GM19025 (cell line): ENCODE measurements around the gene TTBK2.

Experiments used
- ATAC-seq: cut with Tn5 transposase; IDR thresholded peaks from one replicate; pipeline ENCODE4 v1.9.1; 2021; ENCODE audit warnings: mild to moderate bottlenecking, low read depth, moderate library complexity; ENCODE audit not compliant: unreplicated experiment

The TTBK2 gene

DNA sequence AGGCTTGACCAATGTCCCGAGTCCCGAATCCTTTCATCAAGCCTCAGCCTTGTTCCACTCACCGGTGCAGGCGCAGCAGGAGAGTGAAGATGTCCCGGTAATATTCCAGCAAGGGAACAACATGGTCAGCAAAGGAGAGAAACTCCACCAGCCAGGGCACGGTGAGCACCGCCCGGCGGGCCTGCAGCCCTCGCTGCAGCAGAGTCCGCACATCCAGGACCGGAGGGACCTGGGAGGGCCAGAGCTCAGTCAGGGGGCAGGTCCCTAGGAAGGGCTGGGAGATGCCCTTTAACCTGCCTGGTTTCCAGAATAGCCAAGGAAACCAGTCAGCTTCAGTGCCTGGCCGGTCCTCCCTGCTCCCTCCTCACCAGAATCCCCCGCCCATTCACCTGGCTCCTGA, 190.0 kb downstream of the TTBK2 start:
- no peak for ATAC-seq

DNA sequence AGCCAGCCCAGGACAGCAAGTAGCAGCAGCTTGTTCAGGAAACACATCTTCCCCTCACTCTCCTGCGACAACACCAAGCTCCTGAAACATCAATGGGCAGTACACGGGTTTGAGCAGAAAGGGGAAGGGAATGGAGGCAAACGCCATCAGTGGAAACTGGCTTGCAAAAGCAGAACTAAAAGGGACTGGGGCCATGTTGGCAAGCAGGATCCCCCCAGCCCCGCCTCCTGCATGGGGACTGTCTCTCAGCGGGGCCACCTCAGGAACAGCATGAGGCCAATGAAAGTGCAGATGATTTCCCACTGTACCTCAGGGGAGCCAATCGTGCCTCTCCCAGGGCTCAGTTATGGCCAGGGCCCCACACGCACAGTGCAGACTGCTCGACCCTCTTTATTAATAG, 190.4 kb downstream of the TTBK2 start:
- ATAC-seq: no peak

DNA sequence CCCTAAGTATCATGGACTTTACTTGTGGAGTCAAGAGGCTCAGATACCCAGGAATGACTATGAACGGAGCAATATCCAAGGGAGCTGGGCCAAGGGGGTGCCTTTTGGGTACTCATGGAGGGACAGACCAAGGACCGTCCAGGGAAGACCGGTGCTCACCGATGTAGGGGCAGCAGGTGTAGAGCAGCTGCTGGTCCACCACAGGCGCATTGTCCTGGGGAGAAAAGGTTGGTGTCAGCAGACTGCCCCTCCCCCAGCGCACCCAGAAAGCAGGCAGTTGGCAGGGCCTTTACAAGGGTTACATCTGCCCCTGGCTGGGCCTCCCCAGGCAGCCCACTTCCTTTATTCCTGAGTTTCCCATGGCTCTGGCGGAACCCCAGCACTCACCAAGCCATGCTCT, 191.2 kb downstream of the TTBK2 start:
- no peak for ATAC-seq

DNA sequence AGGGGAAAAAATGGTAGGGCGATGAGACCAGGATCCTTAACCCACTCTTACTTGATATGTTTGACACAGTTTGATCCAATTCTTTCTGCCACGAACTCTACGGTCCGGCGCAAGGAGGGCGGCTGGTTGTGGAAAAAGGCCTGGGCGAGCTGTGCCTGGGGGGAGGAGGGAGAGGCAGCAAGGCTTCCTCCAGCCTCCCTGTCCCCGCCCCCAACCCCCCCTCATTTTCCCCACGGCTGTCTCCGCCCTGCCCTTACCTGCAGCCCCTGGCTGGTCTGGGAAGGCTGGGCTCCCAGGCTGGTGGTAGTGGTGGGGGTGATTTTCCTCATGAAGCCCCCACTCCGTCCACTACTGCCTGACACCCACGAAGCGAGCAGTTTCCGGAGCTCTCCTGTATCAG, 191.6 kb downstream of the TTBK2 start:
- no peak for ATAC-seq

DNA sequence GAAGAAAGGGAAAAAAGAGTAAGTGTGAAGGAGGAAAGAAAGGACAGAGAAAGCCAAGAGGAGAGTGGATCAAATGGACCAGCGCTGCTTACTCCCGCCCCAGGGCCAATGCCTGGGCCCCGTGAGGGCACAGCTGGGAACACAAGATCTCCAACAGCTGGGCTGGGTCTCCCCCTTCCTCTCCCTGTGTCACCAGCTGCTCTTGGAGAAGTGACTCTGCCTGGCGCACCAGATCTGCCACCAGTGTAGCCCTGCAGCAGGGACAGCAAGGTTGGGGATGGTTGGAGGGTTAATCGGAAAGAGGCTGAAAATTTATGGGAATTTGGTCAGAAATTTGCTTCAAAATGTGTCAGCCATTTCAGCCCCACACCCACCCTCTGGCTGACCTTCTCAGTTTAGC, 192.0 kb downstream of the TTBK2 start:
- no peak for ATAC-seq

DNA sequence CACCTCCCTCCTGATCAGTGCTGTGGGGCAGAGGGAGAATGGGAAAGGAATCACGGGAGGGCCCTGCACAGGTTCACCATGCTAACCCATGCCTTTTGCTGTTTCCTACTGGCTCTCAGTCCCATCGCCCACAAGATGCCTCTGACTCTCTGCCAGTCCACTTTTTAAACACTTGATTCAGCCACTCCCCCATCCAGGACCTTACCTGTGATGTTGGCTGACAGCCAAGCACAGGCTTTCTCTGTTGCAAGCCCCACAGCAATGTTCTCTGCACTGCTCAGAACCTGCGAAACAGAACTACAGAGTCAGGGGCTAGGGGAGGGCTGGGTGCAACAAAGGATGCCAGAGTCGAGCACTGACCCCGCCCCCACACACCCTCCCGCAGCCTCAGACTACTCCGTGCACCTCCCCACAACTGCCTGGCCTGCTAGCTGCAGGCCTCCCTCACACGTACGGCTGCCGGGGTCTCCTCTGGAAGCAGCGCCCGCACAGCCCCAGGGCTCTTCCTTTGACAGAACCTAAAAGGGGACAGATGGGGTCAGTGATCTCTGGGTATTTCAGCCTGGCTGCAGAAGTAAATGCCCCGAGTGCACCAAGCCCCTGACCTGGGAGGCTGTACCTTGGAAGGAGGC, 192.7 kb downstream of the TTBK2 start:
- ATAC-seq: no peak

DNA sequence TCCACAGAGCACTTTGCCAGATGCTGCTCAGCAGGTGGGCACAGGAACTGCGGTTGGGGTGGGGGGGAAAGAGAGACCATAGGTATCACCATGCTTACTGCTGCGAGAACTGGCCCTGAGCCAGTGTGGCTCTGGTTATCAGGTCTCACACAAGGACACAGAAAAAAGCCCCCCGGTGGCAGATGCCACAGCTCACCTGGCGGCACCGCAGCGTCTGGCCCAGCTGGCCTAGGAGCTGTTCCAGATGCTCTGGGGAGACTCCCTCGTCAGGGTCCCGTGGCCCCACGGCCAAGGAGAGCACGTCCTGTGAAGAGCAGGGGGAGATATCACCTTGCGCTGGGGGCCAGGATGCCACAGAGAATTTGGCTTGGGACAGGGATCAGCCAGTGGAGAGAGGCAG, 194.5 kb downstream of the TTBK2 start:
- ATAC-seq: no peak

DNA sequence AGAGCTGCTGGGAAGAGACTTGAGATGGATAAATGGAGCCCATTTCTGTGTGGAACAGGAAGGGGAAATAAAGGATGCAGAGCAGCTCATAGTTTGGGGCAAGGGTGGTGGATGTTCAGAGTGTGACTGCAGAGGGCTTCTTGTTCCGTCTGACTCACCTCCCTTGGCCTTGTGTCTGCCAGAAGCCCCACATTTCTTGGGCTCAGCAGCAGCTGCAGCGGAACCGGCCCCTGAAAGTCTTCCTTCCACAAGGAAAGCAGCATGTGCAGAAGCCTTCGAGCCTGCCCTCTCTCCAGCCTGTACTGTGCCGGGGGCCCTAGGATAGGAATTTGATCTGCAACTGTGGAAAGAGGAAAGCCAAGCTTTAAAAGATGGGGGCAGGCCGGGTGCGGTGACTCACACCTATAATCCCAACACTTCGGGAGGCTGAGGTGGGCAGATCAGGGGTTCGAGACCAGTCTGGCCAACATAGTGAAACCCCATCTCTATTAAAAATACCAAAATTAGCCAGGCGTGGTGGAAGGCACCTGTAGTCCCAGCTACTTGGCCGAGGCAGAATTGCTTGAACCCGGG, 195.2 kb downstream of the TTBK2 start:
- ATAC-seq: no peak

DNA sequence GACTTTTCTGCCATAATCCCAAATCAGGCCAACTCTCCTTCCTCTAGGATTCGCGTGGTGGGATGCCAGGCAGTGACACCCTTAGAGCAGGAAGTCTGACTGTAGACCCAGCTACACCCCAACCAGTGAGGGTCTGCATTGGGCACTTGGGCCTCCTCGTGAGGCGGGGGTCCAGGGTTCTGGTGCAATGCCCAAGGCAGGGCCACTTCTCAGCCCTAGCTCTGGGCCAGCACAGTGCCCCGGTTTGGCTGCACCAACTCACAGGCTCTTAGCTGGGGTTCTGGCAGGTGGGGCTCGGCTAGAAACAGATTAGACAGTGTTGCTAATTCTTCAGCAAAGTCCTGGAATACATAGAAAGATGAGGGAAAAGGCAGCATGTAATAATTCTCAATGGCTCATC, 196.3 kb downstream of the TTBK2 start:
- ATAC-seq: no peak

DNA sequence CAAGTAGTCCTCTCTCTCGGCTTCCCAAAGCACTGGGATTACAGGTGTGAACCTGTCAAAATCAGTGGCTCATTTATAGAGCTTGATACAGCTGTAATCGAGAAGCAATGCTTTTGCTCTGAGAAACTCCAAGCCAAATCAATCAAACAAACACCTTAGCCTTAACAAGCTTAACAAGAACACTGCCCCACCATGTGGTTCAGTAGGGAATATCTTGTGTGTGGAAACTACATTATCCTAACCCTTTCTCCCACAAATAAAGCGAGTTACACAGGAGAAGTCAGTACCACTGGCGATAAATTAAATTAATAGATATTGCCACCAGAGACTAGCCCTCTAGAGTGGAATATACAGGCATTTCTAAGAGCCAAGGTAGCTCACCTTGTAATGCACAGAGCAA, 197.5 kb downstream of the TTBK2 start:
- ATAC-seq: no peak

DNA sequence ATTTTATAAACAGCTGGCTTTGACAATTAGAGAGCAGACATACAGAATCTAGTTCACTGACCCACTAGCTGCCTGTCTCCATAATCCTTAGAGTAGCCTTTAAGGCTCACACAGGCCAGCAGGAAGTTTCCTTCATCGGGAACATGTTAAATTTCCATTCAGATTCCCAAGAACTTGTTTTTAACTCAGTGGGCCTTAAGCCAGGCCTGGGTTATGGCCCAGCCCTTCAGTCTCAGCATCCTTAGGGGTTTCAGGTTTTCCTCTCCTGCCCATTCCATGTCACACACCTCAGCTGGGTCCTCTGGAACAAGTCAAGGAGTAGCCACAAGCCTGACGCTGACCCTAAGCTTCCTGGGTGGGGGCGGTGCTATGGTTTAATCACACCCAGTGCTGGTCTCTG, 198.7 kb downstream of the TTBK2 start:
- ATAC-seq: no peak

DNA sequence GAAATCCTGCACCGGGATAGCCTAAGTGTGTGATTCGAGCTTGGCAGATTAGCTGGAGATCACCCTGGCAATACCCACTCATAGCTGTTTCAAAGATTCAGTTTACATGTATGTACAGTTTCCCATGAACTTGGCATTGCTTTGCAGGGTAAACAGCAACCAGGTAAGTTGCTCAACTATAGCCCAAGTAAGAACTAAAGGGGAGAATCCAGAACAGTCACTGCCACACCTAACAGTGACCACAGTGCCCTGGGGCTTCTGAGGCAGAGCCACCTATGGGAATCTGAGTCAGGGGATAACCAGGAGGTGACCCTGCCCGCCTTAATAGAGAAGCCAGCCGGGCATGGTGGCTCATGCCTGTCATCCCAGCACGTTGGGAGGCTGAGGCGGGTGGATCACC, 199.6 kb downstream of the TTBK2 start:
- no peak for ATAC-seq

DNA sequence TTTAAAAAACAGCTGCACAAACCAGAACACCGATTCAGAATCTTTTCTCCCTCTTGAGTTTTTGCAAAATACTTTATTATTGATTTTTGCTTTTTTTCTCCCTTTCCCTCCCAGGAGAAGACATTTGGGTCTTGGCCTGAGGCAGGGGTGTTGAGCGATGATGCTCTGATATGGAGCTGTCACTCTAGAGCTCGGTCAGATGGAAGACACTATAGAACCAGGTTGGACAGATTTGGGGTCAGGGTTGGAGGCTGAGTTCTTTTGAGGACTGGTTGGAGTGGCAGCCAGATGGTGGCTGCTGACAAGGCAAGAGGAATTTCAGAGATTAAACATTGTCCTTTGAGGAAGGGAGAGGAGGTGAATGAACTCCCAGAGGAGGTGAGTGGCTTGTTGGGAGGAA, 200.5 kb downstream of the TTBK2 start:
- ATAC-seq: no peak

DNA sequence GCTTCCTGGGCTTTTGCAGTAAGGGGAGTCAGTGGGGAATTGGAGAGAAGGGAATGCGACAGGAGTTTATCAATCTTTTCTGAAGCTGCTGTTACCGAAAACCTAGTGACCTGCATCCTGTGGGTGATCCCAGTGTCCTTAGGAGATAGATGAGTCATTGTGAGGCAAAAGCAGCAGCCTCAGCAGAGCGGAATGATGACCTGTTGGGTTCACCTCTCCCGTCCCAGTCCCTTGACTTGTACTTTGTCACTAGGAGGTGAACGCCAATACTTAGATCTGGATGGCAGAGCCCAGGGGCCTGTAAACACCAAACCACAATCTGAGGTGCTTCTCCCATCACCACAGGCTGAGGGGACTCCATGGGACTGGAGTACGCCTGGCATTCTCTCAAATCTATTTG, 201.5 kb downstream of the TTBK2 start:
- ATAC-seq: no peak

DNA sequence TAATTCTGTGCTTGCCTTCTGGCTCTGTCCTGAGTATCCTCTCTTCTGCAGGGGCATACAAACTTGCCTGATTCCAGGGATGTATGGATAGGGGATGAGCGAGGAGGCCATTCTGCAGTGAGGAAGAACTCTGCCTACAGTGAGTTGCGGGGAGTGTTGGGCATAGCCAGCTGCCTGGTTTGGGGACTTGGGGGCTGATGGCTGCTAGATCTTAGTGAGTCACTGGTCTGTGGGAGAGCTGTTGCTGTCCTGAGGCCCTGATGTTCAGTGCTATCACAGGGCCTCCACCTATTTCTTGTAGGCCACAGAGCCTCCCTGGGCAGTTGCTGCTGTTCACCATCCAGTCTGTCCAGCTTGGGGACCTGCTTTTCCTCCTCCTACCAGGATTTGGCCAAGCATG, 204.0 kb downstream of the TTBK2 start:
- no peak for ATAC-seq

DNA sequence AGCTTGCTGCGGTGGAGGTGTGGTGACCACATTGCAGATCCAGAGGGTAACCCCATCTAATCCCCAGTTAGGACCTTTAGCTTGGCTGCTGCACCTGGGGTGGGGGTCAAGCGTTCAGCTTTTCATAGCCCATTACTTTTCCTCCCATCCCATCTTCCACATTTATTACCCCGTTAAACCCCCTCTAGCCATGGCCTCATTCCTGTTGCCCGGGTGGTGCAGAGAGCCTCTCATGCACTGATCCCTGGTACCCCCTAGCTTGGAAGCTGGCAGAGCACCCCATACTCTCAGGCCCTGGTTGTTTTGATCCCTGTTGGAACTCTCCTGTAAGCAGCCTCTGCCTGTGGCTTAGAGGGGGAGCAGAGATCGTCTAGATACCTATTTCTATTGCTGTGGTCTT, 204.5 kb downstream of the TTBK2 start:
- ATAC-seq: no peak

DNA sequence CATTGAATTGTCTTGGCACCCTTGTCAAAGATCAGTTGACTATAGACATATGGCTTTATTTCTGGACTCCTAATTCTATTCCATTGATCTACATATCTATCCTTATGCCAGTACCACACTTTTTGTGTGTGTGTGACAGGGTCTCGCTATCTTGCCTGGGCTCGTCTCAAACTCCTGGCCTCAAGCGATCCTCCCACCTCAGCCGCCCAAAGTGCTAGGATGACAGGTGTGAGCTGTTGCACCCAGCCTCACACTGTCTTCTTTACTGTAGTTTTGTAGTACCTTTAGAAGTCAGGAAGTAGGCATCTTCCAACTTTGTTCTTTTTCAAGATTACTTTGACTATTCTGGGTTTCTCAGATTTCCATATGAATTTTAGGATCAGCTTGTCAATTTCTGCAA, 208.0 kb downstream of the TTBK2 start:
- ATAC-seq: no peak

DNA sequence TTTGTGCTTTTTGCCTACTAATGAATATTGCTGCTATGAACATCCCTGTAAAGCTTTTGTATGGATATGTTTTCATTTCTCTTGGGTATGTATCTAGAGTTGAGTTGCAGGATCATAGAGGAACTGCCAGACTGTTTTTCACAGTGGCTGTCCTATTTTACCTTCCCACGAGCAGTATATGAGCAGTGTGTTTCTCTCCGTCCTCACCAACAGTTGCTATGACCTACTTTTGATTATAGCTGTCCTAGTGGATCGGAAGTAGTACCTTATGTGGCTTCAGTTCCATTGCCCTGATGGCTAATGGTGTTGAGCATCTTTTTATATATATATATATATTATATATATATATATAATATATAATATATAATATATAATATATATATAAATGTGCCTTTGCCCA, 208.8 kb downstream of the TTBK2 start:
- ATAC-seq: no peak

DNA sequence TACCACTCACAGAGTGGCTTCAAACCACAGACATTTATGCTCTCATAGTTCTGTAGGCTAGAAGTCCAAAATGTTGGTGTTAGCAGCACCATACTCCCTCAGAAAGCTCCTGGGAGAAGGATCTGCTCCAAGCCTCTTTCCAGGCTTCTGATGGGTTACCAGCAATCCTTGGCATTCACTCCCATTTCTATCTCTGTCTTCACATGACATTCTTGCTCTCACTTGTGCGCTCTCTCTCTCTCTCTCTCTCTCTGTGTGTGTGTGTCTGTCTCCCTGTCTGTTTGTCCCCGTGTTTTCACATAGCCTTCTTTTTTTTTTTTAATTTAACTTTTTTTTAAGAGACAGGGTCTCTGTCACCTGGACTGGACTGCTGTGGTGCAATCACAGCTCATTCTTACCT, 209.9 kb downstream of the TTBK2 start:
- no peak for ATAC-seq

DNA sequence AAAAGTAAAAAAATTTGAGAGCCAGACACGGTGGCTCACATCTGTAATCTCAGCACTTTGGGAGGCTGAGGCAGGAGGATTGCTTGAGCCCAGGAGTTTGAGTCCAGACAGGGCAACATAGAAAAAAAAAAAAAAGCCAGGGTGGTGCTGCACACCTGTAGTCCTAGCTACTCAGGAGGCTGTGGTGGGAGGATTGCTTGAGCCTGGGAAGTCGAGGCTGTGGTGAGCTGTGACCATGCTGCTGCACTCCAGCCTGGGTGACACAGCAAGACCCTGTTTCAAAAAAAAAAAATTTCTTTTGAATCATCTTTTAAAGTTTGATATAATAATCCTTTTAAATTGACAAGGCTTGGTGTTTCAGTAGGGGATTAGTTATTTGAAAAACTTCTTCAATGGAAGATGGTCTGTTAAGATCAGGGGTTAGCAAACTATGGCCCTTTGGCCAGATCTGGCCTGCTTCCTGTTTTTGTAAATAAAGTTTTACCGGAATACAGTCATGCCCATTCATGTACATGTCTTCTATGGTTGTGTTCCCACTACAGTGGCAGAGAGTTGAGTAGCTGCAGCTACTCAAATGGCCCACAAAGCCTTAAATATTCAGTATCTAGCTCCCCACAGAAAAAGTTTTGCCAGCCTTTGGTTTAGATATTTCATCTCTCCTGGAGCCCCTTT, 212.6 kb downstream of the TTBK2 start:
- ATAC-seq: no peak

DNA sequence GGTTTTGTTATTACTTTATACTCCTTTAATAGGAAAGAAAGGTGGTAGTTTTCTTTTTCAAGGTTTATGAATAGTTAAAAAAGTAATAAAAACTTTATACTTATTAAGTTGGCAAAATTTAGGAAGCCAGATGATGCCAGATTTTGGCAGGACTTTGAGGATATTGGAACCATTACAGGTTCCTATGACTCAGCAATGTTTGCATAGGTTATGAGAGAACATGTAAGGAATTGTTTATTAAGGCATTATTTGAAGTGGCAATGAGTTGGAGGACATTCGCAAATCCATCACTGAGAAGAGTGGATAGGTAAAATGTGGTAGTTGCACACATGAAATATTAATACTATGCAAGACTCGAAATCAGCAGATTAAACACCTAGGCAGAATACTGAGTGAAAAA, 213.5 kb downstream of the TTBK2 start:
- ATAC-seq: no peak

DNA sequence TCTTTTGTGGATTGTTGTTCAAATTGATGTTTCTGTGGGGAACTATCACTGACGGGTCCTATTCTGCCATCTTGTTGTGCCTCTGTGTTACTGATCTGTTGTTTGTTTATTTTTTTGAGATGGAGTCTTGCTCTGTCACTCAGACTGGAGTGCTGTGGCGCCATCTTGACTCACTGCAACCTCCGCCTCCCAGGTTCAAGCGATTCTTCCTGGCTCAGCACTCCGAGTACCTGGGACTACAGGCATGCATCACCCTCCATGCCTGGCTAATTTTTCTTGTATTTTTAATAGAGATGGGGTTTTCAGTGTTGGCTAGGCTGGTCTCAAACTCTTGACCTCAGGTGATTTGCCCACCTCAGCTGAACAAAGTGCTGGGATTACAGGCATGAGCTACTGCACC, 215.2 kb downstream of the TTBK2 start:
- no peak for ATAC-seq
